NCI-H2196 (cell line): ENCODE results near the gene LAMA2.

Source experiments
- DNase-seq: peaks from one replicate; lab custom pipeline; 2025; ENCODE audit not compliant: unreplicated experiment; lab: John Stamatoyannopoulos, UW

LAMA2 gene

GRCh38 chr6:129417416-129418086 lies 534.6 kb downstream of the LAMA2 start:
- DNase-seq: no peak

- no peak for DNase-seq
Observed at GRCh38 chr6:129419324-129419723, 536.4 kb downstream of the LAMA2 start.

- DNase-seq: no peak
Observed at GRCh38 chr6:129426343-129426742, 543.4 kb downstream of the LAMA2 start.

- no peak for DNase-seq
Observed at GRCh38 chr6:129429956-129430355, 547.0 kb downstream of the LAMA2 start.

GRCh38 chr6:129432738-129433137 lies 549.8 kb downstream of the LAMA2 start:
- DNase-seq: no peak

- DNase-seq: no peak
Observed at GRCh38 chr6:129434091-129434490, 551.2 kb downstream of the LAMA2 start.

GRCh38 chr6:129440691-129441090 lies 557.8 kb downstream of the LAMA2 start:
- no peak for DNase-seq

- no peak for DNase-seq
Observed at GRCh38 chr6:129444683-129445082, 561.7 kb downstream of the LAMA2 start.

GRCh38 chr6:129446272-129447197 lies 563.6 kb downstream of the LAMA2 start:
- no peak for DNase-seq

GRCh38 chr6:129447198-129447565 lies 564.2 kb downstream of the LAMA2 start:
- no peak for DNase-seq

- no peak for DNase-seq
Observed at GRCh38 chr6:129448965-129449364, 566.0 kb downstream of the LAMA2 start.

GRCh38 chr6:129451187-129451586 lies 568.2 kb downstream of the LAMA2 start:
- no peak for DNase-seq

- no peak for DNase-seq
Observed at GRCh38 chr6:129453073-129453472, 570.1 kb downstream of the LAMA2 start.

GRCh38 chr6:129454488-129454887 lies 571.5 kb downstream of the LAMA2 start:
- no peak for DNase-seq

- no peak for DNase-seq
Observed at GRCh38 chr6:129455126-129455769, 572.3 kb downstream of the LAMA2 start.

- no peak for DNase-seq
Observed at GRCh38 chr6:129460221-129460620, 577.3 kb downstream of the LAMA2 start.

GRCh38 chr6:129469070-129469662 lies 586.2 kb downstream of the LAMA2 start:
- no peak for DNase-seq

- no peak for DNase-seq
Observed at GRCh38 chr6:129472239-129472638, 589.3 kb downstream of the LAMA2 start.

- DNase-seq: no peak
Observed at GRCh38 chr6:129473546-129473945, 590.6 kb downstream of the LAMA2 start.

GRCh38 chr6:129475477-129476247 lies 592.7 kb downstream of the LAMA2 start:
- DNase-seq: no peak

GRCh38 chr6:129476248-129476564 lies 593.3 kb downstream of the LAMA2 start:
- DNase-seq: no peak
